ENCODE data around the gene SLC39A3.

Gene SLC39A3

DNA sequence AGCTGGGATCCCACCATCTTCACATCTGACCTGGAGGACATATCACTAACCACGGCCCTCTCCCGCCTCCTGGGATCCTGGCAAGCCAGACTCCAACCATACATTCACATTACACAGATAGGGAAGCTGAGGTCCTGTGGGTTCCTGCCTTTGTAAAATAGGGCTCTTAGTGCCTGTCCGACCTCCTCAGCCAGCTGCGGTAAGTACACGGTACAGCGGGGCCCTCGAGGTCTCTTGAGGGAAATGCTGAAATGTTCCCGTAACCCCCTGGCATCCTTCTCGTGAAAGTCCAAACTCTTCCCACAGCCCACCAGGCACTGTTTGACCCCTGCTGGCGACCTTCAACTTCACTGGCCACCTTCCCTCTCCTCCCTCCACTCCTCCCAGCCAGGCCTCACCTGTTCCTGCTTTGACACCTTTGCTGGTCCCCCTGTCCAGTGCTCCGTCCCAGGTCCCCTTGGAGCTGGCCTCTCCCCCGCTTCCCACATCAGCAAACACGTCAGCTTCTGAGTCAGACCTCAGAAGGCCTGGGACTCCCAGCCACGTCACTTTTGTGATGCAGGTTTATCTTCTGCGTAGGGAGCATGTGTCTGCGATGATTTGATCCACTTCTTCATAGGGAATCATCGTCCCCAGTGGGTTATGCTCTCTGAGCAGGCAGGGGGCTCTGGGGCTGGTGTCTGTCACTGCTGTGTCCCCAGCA lies 28.5 kb downstream of the SLC39A3 start:
- TF ChIP-seq, protein P1, sequence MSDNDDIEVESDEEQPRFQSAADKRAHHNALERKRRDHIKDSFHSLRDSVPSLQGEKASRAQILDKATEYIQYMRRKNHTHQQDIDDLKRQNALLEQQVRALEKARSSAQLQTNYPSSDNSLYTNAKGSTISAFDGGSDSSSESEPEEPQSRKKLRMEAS (IDR thresholded peaks at IDR 0.05), result no peak
- TF ChIP-seq CEBPB (IDR thresholded peaks at IDR 0.05) (no peak), EGR1 (IDR thresholded peaks at IDR 0.05) (no peak), YY1 (IDR thresholded peaks at IDR 0.05; ENCODE audit: low read depth) (no peak), RAD21 (IDR thresholded peaks at IDR 0.05; ENCODE audit: low read depth) (no peak), ZBTB7A (IDR thresholded peaks at IDR 0.05; ENCODE audit: low read depth) (no peak), NFIC (IDR thresholded peaks at IDR 0.05) (no peak), USF1 (IDR thresholded peaks at IDR 0.05) (no peak), TAF1 (IDR thresholded peaks at IDR 0.05; ENCODE audit: low read depth) (no peak), TEAD4 (IDR thresholded peaks at IDR 0.05) (no peak), FOXM1 (IDR thresholded peaks at IDR 0.05; ENCODE audit: borderline replicate concordance, low read depth) (no peak), CREB1 (IDR thresholded peaks at IDR 0.05; ENCODE audit: low read depth) (no peak), EP300 (IDR thresholded peaks at IDR 0.05; ENCODE audit: borderline replicate concordance) (no peak), TCF12 (IDR thresholded peaks at IDR 0.05; ENCODE audit: low read depth) (no peak)
- TF ChIP-seq, protein P2, sequence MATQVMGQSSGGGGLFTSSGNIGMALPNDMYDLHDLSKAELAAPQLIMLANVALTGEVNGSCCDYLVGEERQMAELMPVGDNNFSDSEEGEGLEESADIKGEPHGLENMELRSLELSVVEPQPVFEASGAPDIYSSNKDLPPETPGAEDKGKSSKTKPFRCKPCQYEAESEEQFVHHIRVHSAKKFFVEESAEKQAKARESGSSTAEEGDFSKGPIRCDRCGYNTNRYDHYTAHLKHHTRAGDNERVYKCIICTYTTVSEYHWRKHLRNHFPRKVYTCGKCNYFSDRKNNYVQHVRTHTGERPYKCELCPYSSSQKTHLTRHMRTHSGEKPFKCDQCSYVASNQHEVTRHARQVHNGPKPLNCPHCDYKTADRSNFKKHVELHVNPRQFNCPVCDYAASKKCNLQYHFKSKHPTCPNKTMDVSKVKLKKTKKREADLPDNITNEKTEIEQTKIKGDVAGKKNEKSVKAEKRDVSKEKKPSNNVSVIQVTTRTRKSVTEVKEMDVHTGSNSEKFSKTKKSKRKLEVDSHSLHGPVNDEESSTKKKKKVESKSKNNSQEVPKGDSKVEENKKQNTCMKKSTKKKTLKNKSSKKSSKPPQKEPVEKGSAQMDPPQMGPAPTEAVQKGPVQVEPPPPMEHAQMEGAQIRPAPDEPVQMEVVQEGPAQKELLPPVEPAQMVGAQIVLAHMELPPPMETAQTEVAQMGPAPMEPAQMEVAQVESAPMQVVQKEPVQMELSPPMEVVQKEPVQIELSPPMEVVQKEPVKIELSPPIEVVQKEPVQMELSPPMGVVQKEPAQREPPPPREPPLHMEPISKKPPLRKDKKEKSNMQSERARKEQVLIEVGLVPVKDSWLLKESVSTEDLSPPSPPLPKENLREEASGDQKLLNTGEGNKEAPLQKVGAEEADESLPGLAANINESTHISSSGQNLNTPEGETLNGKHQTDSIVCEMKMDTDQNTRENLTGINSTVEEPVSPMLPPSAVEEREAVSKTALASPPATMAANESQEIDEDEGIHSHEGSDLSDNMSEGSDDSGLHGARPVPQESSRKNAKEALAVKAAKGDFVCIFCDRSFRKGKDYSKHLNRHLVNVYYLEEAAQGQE (IDR thresholded peaks at IDR 0.05; ENCODE audit: low read depth), result no peak

GRCh38 chr19:2706251-2706650 lies 33.6 kb downstream of the SLC39A3 start:
- TF ChIP-seq TAF1 (IDR thresholded peaks at IDR 0.05; ENCODE audit: low read depth) (no peak), CEBPB (IDR thresholded peaks at IDR 0.05) (no peak), RAD21 (IDR thresholded peaks at IDR 0.05; ENCODE audit: low read depth) (no peak), CREB1 (IDR thresholded peaks at IDR 0.05; ENCODE audit: low read depth) (no peak), FOXM1 (IDR thresholded peaks at IDR 0.05; ENCODE audit: borderline replicate concordance, low read depth) (no peak), ZBTB7A (IDR thresholded peaks at IDR 0.05; ENCODE audit: low read depth) (no peak), YY1 (IDR thresholded peaks at IDR 0.05; ENCODE audit: low read depth) (no peak), EP300 (IDR thresholded peaks at IDR 0.05; ENCODE audit: borderline replicate concordance) (no peak), USF1 (IDR thresholded peaks at IDR 0.05) (no peak), TEAD4 (IDR thresholded peaks at IDR 0.05) (no peak), TCF12 (IDR thresholded peaks at IDR 0.05; ENCODE audit: low read depth) (no peak), EGR1 (IDR thresholded peaks at IDR 0.05) (no peak), NFIC (IDR thresholded peaks at IDR 0.05) (no peak)
- TF ChIP-seq, protein P2 (IDR thresholded peaks at IDR 0.05; ENCODE audit: low read depth), result no peak
- TF ChIP-seq, protein P1 (IDR thresholded peaks at IDR 0.05), result no peak

DNA sequence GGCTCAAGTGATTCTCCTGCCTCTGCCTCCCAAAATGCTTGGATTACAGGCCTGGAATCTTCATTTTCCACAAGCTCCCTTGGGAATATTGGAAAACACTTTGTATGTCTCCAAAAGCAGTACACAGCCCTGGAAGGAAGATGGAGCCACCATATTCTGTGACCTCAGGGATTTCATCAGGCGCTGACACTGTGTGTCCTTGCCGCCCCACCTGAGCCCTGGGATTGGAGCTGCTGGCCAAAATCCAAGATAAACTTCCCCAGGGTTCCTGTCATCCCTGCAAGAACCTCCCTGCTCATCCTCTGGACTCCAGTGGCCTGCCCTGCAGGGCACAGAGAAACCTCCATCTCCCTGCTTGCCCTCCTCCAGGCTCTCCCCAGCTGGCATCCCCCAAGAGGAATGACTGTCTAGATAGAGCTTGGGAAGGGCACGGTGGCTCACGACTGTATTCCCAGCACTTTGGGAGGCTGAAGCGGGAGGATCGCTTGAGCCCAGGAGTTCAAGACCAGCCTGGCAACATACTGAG lies 36.1 kb downstream of the SLC39A3 start:
- TF ChIP-seq YY1 (IDR thresholded peaks at IDR 0.05; ENCODE audit: low read depth) (no peak), EGR1 (IDR thresholded peaks at IDR 0.05) (no peak), EP300 (IDR thresholded peaks at IDR 0.05; ENCODE audit: borderline replicate concordance) (no peak), CEBPB (IDR thresholded peaks at IDR 0.05) (no peak), NFIC (IDR thresholded peaks at IDR 0.05) (no peak)
- TF ChIP-seq, protein P1 (IDR thresholded peaks at IDR 0.05), result no peak

- no peak for TF ChIP-seq YY1 (IDR thresholded peaks at IDR 0.05; ENCODE audit: low read depth)
- no peak for TF ChIP-seq NFIC (IDR thresholded peaks at IDR 0.05)
- no peak for TF ChIP-seq RAD21 (IDR thresholded peaks at IDR 0.05; ENCODE audit: low read depth)
- TF ChIP-seq CEBPB (IDR thresholded peaks at IDR 0.05), result no peak
- TF ChIP-seq EGR1 (IDR thresholded peaks at IDR 0.05), result no peak
- TF ChIP-seq ZBTB7A (IDR thresholded peaks at IDR 0.05; ENCODE audit: low read depth), result no peak
- TF ChIP-seq TCF12 (IDR thresholded peaks at IDR 0.05; ENCODE audit: low read depth), result no peak
- TF ChIP-seq FOXM1 (IDR thresholded peaks at IDR 0.05; ENCODE audit: borderline replicate concordance, low read depth), result no peak
- no peak for TF ChIP-seq EP300 (IDR thresholded peaks at IDR 0.05; ENCODE audit: borderline replicate concordance)
- TF ChIP-seq, protein P2 (IDR thresholded peaks at IDR 0.05; ENCODE audit: low read depth), result no peak
- TF ChIP-seq TEAD4 (IDR thresholded peaks at IDR 0.05), result no peak
- TF ChIP-seq, protein P1 (IDR thresholded peaks at IDR 0.05), result no peak
- TF ChIP-seq TAF1 (IDR thresholded peaks at IDR 0.05; ENCODE audit: low read depth), result no peak
- TF ChIP-seq CREB1 (IDR thresholded peaks at IDR 0.05; ENCODE audit: low read depth), result no peak
- no peak for TF ChIP-seq USF1 (IDR thresholded peaks at IDR 0.05)
Measured at GRCh38 chr19:2703077-2703437, 36.8 kb downstream of the SLC39A3 start.

Measured in Ishikawa (cell line).